22Rv1 (cell line): ENCODE results near the gene B3GAT3.

Experiments used
- H3K27ac ChIP-seq: fragments of 450-650 bp; 2 replicates; pipeline ENCODE4 v1.5.1; 2017
- ZFX ChIP-seq: fragments of 450-650 bp; IDR thresholded peaks from 2 replicates; pipeline ENCODE4 v1.6.1; 2017; ENCODE audit warnings: antibody characterized with exemption, borderline replicate concordance
- TF ChIP-seq, protein P1 (sequence below): fragments of 450-650 bp; IDR thresholded peaks from 2 replicates; pipeline ENCODE4 v1.5.1; 2017; ENCODE audit warnings: mild to moderate bottlenecking

Gene B3GAT3

DNA sequence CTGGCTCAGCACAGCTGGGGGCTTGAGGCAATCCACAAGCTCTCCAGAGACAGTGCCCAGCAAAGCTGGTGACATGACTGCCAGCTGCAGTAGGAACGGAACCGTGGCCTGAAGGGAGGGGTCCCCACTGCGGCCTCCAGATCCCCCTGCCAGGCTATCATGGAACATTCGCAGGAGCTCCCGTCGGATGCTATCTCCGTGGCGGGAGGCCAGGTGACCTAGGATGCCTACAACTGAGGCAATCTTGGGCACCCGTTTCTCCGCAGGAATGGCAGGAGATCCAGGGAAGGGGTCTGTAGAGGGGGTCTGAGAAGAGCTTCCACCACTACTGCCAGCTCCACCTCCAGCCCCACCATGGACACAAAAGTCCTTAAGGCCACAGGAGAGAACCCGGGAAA, 27.2 kb upstream of the B3GAT3 start:
- no peak for TF ChIP-seq ZFX
- TF ChIP-seq, protein P1, sequence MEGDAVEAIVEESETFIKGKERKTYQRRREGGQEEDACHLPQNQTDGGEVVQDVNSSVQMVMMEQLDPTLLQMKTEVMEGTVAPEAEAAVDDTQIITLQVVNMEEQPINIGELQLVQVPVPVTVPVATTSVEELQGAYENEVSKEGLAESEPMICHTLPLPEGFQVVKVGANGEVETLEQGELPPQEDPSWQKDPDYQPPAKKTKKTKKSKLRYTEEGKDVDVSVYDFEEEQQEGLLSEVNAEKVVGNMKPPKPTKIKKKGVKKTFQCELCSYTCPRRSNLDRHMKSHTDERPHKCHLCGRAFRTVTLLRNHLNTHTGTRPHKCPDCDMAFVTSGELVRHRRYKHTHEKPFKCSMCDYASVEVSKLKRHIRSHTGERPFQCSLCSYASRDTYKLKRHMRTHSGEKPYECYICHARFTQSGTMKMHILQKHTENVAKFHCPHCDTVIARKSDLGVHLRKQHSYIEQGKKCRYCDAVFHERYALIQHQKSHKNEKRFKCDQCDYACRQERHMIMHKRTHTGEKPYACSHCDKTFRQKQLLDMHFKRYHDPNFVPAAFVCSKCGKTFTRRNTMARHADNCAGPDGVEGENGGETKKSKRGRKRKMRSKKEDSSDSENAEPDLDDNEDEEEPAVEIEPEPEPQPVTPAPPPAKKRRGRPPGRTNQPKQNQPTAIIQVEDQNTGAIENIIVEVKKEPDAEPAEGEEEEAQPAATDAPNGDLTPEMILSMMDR = no peak
- no peak overlapping the region for H3K27ac ChIP-seq

GRCh38 chr11:62648185-62648966, 26.6 kb upstream of the B3GAT3 start:
- peak overlapping the region; percentile 83; the same call in 1 of the 2 replicates for H3K27ac ChIP-seq
- no peak for TF ChIP-seq ZFX
- TF ChIP-seq, protein P1 = no peak

DNA sequence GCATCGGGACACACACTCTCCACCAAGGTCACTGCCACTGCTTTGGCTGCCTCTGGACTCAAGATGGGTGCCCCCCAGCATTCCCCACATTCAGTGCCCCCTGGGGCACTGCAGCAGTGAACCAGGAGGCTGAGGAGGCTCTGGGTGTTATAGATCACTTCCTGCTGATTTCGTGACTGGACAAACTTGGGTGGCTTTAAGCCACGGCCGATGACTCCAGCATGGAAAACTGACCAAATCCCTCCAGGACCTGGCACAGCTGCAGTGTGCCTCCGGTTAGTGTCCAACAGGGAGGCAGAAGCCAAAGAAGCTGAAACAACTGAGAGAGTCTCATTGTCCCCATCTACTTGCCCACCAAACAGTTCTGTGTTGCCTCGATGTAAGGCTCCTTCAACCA, 25.8 kb upstream of the B3GAT3 start:
- peak overlapping the region; percentile 83 for H3K27ac ChIP-seq

DNA sequence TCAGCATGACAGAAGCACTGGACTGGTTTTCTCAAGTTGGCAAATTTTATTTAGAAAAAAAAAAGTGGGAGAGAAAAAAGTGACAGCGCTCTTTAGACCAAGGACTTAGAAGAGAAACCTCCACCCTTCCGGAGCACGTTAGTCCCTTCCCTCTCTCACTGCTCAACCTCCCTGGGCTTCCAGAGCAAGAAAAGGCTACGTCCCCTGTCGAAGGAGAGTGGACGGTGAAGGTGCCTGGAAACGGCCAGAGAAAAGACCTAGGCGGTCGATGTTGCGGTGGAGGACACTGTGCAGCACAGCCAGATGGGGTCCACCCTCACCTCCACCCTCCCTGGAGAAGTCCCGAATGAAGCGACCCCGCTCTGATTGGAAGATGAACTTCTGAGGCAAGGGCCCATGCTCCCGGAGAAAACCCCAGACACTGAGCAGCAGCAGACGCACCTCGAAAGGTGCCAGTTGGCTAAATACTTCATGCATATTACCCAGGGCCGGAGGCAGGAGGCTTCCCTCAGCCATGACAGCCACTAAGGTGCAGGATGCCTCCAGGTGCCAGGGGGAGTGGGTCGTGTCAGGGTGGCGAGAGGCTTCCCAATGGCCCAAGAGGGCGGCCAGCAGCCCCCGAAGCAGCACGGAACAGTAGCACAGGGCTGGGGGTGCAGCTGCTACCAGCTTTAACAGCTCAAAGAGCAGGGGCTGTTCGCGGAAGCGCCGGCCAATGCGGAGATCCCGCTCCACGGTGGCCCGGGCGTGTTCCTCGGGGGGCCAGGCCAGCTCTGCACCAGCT, 25.2 kb upstream of the B3GAT3 start:
- TF ChIP-seq, protein P1 = no peak
- no peak for TF ChIP-seq ZFX
- H3K27ac ChIP-seq = peak overlapping the region; percentile 83

More for the DNA sequence above, 25.8 kb upstream of the B3GAT3 start:
- no peak for TF ChIP-seq ZFX
- TF ChIP-seq, protein P1 = no peak

- no peak for TF ChIP-seq ZFX
- TF ChIP-seq, protein P1 = no peak
- peak within 1 kb of the TSS; percentile 83 for H3K27ac ChIP-seq
Observed at GRCh38 chr11:62645946-62646824, 24.4 kb upstream of the B3GAT3 start, which contains the start of gene GANAB. Gene GANAB, minus strand, starts transcription at chr11:62646613. Its CDS starts 14 bp downstream, at chr11:62646599.

DNA sequence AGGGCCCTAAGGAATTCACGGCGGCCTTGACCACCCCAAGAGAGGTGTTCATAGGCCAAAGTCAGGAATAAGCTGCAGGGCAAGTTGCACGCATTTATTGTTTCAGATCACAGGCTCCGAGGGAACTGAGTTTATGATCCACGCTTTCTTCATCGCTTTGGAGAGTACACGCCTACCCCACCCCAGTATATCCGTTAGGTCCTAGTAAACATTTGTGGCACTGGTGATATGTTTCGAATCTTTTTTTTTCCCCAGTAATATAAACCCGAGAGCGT, 23.8 kb upstream of the B3GAT3 start:
- no peak for TF ChIP-seq ZFX
- TF ChIP-seq, protein P1 = no peak

GRCh38 chr11:62644220-62644619, 22.4 kb upstream of the B3GAT3 start:
- TF ChIP-seq, protein P1 = no peak
- no peak for TF ChIP-seq ZFX
- no peak overlapping the region for H3K27ac ChIP-seq

More for the DNA sequence above, 23.8 kb upstream of the B3GAT3 start:
- peak overlapping the region; percentile 83 for H3K27ac ChIP-seq
